HG03135 (cell line): ENCODE results near the gene MRPL43.
"Not testable (repeated sequence)": the region's sequence is repeated elsewhere in the genome, so short reads cannot be mapped to it uniquely, and the experiment has no call there.

ENCODE experiments used
- ATAC-seq: cut with Tn5 transposase; IDR thresholded peaks from one replicate; pipeline ENCODE4 v1.9.1; 2021; ENCODE audit warnings: mild to moderate bottlenecking, moderate library complexity; ENCODE audit not compliant: unreplicated experiment

The MRPL43 gene

DNA sequence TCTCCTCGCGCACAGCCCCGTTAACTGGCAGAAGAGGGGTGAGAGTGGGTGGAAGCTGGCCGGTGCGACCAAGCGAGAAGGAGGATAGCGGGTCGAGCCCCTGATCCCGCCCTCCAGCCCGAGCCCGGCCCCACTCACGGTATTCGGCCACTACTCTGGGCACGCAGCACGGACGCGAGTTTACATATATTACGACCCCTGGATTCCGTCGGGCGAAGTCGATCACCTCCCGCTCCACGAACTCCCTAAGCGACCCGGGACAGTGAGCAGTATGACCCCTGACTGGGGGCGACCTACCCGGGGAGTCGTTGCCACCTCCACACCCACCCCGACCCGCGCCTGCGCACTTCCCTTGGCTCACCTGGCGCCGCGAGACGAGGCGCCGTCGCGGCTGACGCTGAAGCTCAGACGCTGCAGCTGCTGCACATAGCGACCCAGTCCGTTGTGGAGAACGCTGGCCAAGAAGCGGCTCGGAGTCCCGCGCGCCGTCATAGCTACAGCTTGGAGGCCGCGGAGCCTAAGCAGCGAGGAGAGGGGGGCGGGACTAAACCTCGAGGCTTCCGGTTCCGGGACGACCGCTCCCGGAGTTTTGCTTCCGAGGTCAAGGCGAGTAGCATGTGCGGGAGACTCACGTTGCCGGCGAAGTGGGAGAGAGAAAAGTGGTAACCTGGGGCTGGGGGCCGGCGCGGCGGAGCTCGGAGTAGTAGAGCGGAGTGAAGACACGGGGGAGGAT is at the start of gene MRPL43, which contains the start of gene TWNK:
MRPL43 (minus strand) TSS at position 546 of the 733 bp plus-strand sequence; CDS start at position 492, 54 bp downstream.
TWNK (plus strand) TSS at position 592 of the 733 bp plus-strand sequence. CDS start 668 bp downstream, outside the sequence.
- peak; percentile 75 for ATAC-seq

DNA sequence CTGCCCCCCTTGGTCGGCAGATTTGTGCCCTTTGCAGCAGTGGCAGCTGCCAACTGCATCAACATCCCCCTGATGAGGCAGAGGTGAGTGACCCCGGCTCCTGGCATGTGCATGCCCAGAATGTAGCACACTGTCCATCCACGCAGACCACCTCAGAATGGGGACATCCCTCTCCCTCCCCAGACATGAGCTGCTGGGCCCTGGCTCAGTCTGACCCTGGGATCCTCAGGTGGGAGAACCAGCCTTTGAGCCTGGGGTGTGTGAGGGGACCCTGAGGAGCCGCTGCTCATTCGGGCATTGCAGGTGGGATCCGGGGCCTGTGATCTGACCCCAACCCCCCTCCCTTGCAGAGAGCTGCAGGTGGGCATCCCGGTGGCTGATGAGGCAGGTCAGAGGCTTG is 49.4 kb upstream of the MRPL43 start:
- ATAC-seq: no peak

DNA sequence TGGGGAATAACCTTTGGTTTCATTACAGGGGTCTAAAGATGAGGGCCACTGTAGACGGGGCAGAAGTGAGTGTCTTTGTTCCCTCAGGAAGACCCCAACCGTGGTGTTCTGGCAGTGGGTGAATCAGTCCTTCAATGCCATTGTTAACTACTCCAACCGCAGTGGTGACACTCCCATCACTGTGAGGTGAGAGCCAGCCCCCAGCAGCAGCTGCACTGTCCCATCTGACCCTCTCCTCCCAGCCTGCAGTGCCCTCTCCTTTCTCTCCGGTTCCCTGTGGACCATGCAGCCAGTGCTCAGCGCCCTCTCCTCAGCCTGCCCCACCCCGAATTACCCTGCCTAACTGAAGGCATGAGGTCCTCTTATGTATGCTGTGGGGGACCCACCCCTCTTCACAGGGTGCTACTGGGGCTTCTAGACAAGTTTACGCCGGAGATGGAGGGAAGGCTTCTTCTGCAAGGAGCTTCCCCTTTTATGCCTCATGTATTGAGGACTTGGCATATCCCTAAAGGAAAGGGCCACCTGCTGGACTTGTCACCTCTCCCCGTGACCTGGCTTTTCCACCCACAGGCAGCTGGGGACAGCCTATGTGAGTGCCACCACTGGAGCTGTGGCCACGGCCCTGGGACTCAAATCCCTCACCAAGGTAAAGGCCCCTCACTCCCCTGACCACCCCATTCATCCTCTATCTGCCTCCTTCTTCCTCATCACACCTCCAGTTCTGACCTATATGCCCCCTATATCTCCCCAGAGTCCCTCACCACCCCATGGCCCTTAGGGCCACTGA is 48.8 kb upstream of the MRPL43 start:
- ATAC-seq: no peak

DNA sequence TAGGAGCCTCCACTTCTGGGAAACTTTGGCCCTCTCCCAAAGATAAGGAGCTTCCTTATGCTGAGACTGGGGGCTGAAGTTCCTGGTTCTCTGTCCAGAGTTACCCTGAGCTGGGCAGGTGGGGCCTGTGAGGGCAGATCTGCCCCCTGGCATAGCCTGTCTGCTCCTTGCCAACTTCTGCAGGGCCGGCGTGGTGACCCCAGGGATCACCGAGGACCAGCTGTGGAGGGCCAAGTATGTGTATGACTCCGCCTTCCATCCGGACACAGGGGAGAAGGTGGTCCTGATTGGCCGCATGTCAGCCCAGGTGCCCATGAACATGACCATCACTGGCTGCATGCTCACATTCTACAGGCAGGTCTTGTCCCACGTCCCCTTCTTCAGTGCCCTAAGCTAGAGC is 48.0 kb upstream of the MRPL43 start:
- ATAC-seq: no peak

DNA sequence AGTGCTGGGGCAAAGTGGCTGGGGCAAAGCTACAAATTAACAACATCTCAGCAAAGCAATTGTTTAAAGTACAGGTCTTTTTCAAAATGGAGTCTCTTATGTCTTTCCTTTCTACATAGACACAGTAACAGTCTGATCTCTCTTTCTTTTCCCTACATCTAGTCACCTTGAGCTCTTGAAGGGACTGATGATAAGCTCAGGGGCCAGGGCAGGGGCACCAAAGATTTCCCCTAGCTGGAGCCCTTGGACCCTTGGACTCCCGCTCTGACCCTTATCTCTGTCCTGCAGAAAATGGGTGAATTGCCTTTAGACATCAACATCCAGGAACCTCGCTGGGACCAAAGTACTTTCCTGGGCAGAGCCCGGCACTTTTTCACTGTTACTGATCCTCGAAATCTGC is 47.1 kb upstream of the MRPL43 start:
- not testable (repeated sequence) for ATAC-seq

DNA sequence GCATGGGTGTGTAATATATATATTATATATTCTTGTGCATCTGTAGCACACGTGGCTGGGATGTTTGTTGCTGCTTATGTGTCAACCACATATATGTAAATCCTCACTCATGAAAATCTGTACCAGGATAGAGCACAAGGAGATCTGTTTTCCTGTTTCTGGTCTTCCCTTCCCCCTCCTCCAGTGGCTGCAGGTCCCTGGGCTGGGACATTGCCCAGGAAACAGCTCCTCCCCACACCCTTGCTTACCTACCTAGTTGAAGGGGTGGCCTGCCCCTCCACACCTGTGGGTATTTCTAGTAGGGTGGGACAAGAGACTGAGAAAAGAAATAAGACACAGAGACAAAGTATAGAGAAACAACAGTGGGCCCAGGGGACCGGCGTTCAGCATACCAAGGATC is 46.0 kb upstream of the MRPL43 start:
- no peak for ATAC-seq

DNA sequence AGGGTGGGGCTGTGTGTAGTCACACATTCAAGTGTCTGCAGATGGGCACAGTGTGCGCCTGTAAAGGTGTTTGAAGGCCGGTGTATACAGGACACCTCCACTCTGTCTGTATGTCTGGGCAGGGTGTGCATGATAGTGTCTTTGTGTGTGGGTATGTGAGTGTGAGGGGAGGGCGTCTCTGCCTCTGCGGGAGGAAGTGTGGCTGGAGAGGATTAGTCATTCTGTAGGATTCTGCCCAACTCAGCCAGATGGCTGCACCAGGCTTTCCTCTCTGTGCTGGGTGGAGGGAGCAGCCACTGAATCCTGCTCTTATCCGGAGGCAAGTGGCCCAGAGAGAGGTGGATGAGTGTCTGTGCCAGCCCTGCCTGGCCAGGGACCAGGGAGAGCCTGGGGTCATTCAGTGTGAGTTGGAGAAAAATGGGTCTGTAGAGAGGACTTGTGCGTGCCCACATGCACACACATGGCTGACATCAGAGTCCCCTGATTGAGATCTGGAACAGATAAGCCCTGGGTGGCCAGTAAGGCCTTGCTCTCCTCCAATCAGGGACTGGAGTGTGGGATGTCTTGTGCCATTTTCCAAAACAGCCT is 45.4 kb upstream of the MRPL43 start:
- no peak for ATAC-seq

DNA sequence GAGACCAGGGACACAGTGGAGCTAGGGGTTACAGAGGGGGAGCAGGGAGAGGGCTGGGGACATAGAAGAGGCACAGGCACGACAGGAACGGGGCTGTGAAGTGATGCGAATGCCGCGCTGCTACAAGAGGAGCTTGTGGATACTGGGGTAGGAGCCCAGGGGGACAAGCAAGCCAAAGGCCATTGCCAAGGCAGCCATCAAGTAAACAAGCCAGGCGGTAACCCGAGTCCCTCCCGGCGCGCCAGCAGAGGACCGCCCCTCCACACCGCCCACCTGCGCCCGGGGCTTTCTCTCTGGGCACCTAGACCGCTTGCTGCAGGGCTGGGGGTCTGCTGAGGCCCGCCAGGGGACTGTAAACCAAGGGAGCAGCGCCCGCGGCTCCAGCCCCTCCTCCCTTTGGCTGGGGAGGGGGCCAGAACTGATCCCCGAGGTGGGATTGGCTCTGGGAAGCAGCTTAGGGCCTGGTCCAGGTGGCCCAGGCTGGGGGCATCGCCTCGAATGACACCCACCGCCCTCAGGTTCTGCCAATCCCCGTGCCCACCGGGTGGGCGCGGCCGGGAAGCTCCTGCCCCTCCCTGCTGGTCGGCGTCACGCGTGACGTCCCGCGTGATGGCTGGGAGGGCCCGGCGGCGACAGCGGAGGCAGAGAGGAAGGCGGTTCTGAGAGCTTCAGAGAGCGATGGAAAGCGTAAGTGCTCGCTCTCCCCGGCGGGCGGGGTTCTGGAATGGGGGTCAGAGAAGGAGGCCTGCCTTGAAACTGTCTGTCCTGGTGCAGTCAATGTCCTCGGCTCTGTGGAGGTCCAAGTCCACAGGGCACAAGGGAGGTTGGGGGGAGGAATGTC is 44.7 kb upstream of the MRPL43 start:
- no peak for ATAC-seq

DNA sequence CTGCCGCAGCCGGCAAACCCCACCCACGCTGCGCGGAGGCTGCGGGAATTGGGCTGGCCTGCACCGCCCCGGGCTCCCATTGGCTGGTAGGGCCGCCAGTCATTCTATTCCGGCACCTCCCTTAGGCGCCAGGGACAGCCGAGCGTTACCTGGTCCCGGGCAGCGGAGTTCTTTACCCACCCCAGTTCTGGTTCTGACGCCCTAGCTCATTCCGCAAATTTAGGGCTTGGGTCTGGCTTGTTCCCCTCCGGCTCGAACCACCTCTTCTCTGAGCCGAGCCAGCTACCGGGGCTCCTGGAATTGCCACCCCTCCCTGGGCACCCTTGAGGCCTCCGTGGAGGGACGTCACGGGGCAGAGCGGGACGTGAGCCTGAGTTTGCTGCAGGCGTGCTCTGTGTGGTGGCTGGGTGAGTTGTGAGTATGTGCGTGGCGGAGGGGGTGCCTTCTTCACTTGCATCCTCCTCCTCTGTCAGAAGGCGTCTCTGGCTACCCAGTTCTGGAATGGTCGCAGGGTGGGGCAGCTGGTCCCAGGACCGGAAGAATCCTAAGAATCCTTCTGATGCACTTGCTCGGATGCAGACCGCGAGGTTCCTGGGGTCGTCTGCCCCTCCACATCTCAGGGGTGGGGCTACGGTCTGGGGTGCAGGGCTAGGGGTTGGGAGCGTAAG is 44.0 kb upstream of the MRPL43 start, which contains the start of the genes PDZD7 and SFXN3:
PDZD7 (minus strand) TSS at position 2 of the 668 bp plus-strand sequence. CDS start 910 bp downstream, outside the sequence.
SFXN3 (plus strand) TSS at position 107 of the 668 bp plus-strand sequence. CDS start 3,461 bp downstream, outside the sequence.
- ATAC-seq: peak; percentile 88

DNA sequence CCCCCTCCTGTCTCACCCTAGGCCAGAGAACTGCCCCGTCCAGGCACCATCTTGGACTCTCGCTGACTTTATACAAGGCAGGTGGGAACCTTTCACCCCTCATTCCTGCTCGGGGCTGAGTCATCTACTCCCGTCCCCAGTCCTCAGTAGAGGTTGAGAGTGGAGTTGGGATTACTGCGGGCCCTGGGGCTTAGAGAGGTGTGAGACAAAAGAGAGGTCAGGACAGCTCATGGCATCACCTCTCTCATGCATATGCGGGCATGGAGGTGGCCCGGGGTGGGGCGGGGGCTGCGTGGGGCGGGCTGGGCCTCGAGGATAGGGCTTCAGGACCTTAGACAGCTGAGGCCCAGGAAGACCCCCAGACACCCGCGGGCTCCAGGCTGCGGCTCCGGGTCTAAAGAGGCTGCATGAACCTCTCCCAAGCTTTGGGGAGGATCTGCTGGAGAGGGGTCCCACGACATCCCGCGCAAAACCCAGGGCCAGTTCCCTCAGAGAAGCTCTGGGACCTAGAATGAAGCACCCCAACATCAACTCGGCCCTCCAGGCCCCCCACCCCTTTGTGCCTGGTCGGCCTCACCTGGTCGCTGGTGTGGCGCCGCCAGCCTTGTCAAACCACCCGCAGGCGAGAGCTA is 43.3 kb upstream of the MRPL43 start:
- no peak for ATAC-seq

DNA sequence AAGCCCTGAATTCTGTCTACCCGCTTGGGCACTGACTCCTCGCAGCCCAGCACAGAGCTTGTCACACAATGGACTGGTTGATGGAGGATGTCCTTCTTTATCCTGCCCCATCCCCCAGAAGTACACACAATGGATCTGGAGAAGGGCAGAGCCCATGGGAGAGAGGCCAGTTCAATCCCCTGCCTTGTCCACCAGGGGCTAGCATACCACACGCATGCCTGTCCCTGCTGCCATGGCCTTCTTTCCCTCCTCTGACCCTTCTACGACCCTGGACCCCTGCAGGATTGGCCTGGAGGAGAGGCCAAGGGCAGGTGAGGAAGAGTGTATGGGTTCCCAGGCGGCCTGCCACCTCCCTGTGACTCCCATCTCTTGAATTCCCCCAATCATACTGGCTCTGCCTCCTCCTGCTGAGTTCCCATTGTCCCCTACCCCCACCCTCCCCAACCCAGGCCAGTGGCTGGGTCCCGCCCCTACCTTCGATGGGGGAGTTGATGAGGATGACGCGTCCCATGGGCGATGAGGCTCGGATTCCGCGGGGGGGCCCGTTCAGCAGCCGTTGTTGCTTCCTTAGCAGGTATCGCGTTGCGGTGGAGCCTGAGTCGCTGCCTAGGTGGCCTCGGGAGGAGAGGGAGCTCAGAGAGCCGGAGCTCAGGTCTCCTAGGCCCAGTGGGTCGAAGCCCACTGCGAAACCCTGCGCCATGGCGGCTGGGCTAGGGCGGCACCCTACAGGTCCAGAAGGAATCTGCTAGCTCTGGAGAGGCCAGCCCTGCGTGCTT is 42.4 kb upstream of the MRPL43 start:
- no peak for ATAC-seq

DNA sequence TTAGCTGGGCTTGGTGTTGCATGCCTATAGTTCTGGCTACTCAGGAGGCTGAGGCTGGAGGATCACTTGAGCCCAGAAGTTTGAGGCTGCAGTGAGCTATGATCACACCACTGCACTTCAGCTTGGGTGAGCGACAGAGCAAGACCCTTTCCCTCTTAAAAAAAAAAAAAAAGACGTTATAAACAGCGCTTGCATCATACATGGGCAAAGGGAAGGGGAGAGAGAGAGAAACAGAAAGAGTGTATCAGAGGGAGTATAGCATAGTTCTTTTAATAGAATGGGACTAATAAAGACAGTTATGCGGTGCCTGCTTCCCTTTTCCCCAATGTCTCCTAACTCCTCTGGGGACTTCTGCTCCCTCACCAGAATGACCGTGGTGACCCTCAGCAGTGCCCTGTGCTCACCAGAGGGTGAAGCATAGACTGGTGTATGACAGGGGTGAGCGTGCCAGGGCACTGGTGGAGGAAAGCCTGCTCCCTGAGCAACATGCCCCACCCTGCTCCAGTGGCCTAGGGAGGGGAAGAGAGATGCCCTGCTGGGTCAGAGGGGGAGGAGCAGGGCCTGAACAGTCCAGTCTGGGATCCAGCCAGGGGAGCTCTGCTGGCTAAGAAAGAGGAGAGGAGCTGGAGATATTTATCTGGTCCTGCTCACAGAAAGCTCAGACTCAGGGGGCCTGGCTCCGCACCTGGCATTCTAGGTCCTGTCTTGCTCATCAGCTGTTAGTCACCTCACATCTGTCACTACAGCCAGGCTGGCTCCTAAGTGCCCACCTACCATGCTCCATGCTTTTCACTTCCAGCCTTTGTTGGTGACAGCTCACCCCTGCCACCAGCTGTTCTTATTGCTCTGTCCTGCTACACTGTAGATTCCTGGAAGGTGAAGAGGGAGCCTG is 41.4 kb upstream of the MRPL43 start:
- ATAC-seq: no peak

DNA sequence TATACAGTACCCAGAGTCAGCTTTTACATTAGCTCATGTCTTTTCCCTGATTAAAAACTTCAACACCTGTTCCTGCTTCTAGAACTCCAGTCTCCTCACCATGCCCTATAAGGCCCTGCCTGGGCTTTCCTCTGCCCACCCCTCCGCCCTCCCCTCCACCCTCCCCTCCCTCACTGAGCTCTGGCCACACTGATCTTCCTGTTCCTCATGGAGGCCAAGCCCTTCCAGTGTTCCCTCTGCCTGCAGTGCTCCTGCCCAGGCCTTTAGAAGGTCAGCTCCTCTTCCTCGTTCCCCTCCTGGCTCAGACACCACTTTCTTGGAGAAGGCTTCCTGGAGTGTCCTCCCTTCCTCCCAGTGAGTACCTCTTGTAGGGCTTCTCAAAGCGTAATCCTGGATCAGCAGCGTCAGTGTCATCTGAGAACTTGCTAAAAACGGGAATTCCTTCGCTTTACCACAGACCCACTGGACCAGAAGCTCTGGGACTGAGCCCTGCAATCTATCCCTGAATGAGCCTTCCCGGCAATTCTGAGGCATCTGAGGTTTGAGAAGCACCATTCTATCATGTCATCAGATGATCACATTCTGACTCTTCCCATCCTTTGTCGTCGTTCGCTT is 39.9 kb upstream of the MRPL43 start:
- no peak for ATAC-seq

DNA sequence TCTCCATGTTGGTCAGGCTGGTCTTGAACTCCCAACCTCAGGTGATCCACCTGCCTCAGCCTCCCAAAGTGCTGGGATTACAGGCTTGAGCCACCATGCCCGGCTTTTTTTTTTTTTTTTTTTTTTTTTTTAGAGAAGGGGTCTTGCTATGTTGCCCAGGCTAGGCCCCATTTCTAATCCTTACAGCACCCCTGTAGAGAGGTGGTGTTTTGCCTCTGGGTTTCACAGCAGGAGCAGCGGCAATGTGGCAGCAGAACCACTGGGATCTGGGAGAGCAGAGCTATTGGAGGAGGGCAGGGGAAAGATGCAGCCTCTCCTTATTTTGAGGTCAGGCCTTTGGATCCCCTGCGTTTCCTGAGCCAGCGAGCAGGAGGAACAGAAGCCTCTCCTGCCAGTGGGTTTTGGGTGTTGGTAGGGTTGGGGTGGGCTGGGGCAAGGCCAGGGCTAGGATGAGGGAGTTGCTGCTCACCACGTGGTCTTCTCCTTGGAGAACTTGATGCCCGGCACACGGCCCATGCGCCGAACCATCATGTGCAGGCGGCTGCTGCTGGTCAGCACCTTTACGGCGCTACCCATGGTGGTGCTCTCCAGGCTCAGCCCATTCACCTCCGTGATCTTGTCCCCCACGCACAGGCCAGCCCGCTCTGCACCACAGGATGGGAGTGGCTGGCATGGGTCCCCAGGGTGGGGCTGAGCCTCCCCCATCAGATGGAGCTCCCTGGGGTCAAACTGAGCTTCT is 35.8 kb upstream of the MRPL43 start:
- ATAC-seq: no peak

DNA sequence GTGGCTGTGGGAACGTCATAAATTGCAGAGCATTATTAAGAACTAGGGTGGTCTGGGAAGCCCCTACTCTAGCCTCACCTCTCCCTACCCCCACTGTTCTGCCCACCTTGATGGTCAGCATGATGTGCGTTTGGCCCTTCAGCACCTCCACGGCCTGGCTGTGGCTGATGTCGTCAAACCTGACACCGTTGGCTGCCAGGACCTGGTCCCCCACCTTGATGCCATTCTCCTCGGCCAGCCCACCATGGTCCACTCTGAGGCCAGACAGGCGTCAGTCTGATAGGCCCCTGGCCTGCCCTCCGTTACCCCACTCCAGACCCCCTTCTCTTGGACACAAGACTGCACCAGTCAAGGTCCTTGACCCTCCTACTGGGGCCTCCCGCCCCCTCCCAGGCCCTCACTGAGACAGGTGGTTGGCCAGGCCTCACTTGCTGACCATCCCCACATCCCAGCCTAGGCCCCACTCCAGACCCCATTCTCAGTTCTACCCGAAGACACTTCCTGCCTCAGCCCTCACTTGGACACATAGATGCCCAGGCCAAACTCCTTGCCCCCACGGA is 34.5 kb upstream of the MRPL43 start:
- no peak for ATAC-seq

DNA sequence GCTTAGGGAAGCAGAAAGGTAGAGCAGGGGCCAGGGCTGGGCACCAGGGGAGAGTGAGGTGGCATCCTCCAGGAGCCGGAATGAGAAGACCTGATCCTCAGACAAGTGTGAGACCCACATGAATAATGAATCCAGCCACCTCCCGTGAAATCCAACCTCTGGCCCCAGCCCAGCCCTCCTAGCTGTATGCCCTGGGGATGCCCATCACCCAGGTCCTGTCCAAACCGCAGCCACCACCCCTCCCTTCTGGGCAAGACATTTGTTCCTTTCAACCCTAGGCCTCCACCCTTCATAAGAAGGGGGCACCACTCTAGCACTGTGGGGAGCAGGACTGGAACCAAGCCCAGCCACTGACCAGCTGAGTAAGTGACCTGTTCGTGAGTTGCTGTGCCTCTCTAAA is 33.9 kb upstream of the MRPL43 start:
- no peak for ATAC-seq
